CD4-positive, alpha-beta T cell treated with Interferon gamma for 1 hour (primary cell): ENCODE results near the gene FCGR1A.
"Not testable (repeated sequence)": the region's sequence is repeated elsewhere in the genome, so short reads cannot be mapped to it uniquely, and the experiment has no call there.

ENCODE experiments used
- DNase-seq: peaks from one replicate; pipeline ENCODE4 v3.0.0-alpha.2; 2020

Gene FCGR1A

GRCh38 chr1:149841149-149841548 is 58.7 kb downstream of the FCGR1A start:
- DNase-seq, result not testable (repeated sequence)
